Forelimb muscle (tissue), 1 donor: ENCODE data around the gene NFE2L2. TPM values are rescaled to one million over a fixed set of nuclear protein-coding genes. Genes with fewer than 3 reads are reported as not detected.
"Not testable (repeated sequence)": the region's sequence is repeated elsewhere in the genome, so short reads cannot be mapped to it uniquely, and the experiment has no call there.

Experiments
- DNase-seq: peaks from one replicate; pipeline ENCODE4 v3.0.0-alpha.2; 2013; ENCODE audit warnings: low read depth
- polyA plus RNA-seq: library from polyadenylated mRNA; unstranded; fragments of 120-200 nt; gene quantifications from one replicate; pipeline ENCODE4 v1.2.1, GENCODE V29; 2013; ENCODE audit not compliant: insufficient read length

Gene NFE2L2
- polyA plus RNA-seq, 1 donor = 55.0 TPM

- DNase-seq = no peak
Measured at GRCh38 chr2:177237932-177238331, 26.6 kb downstream of the NFE2L2 start.

- no peak for DNase-seq
Measured at GRCh38 chr2:177235855-177236437, 28.6 kb downstream of the NFE2L2 start.

GRCh38 chr2:177234267-177234666, 30.3 kb downstream of the NFE2L2 start:
- DNase-seq = no peak

GRCh38 chr2:177232098-177232704, 32.3 kb downstream of the NFE2L2 start:
- DNase-seq = no peak

- DNase-seq = no peak
Measured at GRCh38 chr2:177231270-177231669, 33.3 kb downstream of the NFE2L2 start.

- no peak for DNase-seq
Measured at GRCh38 chr2:177229442-177230242, 34.9 kb downstream of the NFE2L2 start.

- DNase-seq = no peak
Measured at GRCh38 chr2:177225965-177226360, 38.6 kb downstream of the NFE2L2 start.

- DNase-seq = not testable (repeated sequence)
Measured at GRCh38 chr2:177223436-177223835, 41.1 kb downstream of the NFE2L2 start.

GRCh38 chr2:177221970-177222369, 42.6 kb downstream of the NFE2L2 start:
- DNase-seq = no peak

- DNase-seq = no peak
Measured at GRCh38 chr2:177221534-177221933, 43.0 kb downstream of the NFE2L2 start.

- DNase-seq = not testable (repeated sequence)
Measured at GRCh38 chr2:177219787-177220186, 44.7 kb downstream of the NFE2L2 start.

GRCh38 chr2:177217247-177217843, 47.2 kb downstream of the NFE2L2 start:
- no peak for DNase-seq

GRCh38 chr2:177212891-177213856, 51.4 kb downstream of the NFE2L2 start:
- peak; percentile 63 for DNase-seq

- peak; percentile 97 for DNase-seq
Measured at GRCh38 chr2:177212106-177212890, 52.2 kb downstream of the NFE2L2 start, which contains the start of gene HNRNPA3. Gene HNRNPA3 (plus strand): TSS chr2:177212794. CDS start chr2:177212800, 6 bp downstream.

- no peak for DNase-seq
Measured at GRCh38 chr2:177211576-177212105, 52.9 kb downstream of the NFE2L2 start.

- DNase-seq = no peak
Measured at GRCh38 chr2:177211169-177211568, 53.4 kb downstream of the NFE2L2 start.

GRCh38 chr2:177207101-177207500, 57.4 kb downstream of the NFE2L2 start:
- DNase-seq = no peak

GRCh38 chr2:177204417-177204816, 60.1 kb downstream of the NFE2L2 start:
- DNase-seq = no peak

GRCh38 chr2:177201919-177202346, 62.6 kb downstream of the NFE2L2 start:
- DNase-seq = no peak

- not testable (repeated sequence) for DNase-seq
Measured at GRCh38 chr2:177200419-177200818, 64.1 kb downstream of the NFE2L2 start.
